IMR-90 (cell line): ENCODE measurements around the gene PRRC2B. TPM values are rescaled to one million over a fixed set of nuclear protein-coding genes. Genes with fewer than 3 reads are reported as not detected.
A peak's percentile ranks its signal among the peaks of the same experiment; 100 is the strongest.

Experiments used
- ATAC-seq: fragments of 200-7000 bp; cut with Tn5 transposase; 2 replicates; pipeline ENCODE4 v1.9.1; 2020; ENCODE audit warnings: low read depth, mild to moderate bottlenecking, moderate library complexity
- Bru-seq: library from RNA; stranded (reverse); fragments of 400-500 nt; gene quantifications from one replicate; lab custom pipeline; 2021; lab: Mats Ljungman, UMichigan
- BruChase-seq, 2 experiments: library from RNA; stranded (reverse); fragments of 400-500 nt; gene quantifications; one replicate each; lab custom pipeline; 2021; lab: Mats Ljungman, UMichigan
- BruUV-seq: library from RNA; stranded (reverse); fragments of 400-500 nt; replicated peaks from 2 replicates; lab custom pipeline; 2021; lab: Mats Ljungman, UMichigan
- CTCF ChIA-PET: fragments of 300-600 bp; formaldehyde crosslinking; extraction: SDS; loops from one replicate; lab custom pipeline; 2021; ENCODE audit warnings: antibody characterized with exemption; lab: Yijun Ruan, JAX
- POLR2A ChIA-PET: fragments of 300-600 bp; sonication (Branson Sonifier 250); formaldehyde crosslinking; loops from one replicate; lab custom pipeline; 2022; ENCODE audit warnings: antibody characterized with exemption; ENCODE audit not compliant: unreplicated experiment; lab: Charles Lee
- DNase-seq: peaks from one replicate; pipeline ENCODE4 v3.0.0; 2013
- H2AFZ ChIP-seq: replicated peaks from 2 replicates; pipeline ENCODE3; 2013; ENCODE audit warnings: low read length, mild to moderate bottlenecking; ENCODE audit not compliant: poor library complexity
- H2AK5ac ChIP-seq: 2 replicates; pipeline ENCODE4 v1.6.1; 2013; ENCODE audit warnings: low read depth, low read length, inconsistent platforms
- H2AK9ac ChIP-seq: replicated peaks from 2 replicates; pipeline ENCODE3; 2013; ENCODE audit warnings: mild to moderate bottlenecking, low read depth, low read length, moderate library complexity; ENCODE audit not compliant: poor library complexity
- H2BK120ac ChIP-seq: 2 replicates; pipeline ENCODE4 v1.6.1; 2013; ENCODE audit warnings: low read depth, low read length, inconsistent platforms
- H2BK15ac ChIP-seq: 3 replicates; pipeline ENCODE4 v1.6.1; 2013; ENCODE audit warnings: low read depth, low read length, inconsistent platforms
- H2BK20ac ChIP-seq: 2 replicates; pipeline ENCODE4 v1.6.1; 2013; ENCODE audit warnings: low read depth, mild to moderate bottlenecking, inconsistent platforms, low read length, moderate library complexity
- H2BK5ac ChIP-seq: 2 replicates; pipeline ENCODE4 v1.6.1; 2013; ENCODE audit warnings: mild to moderate bottlenecking, low read depth, low read length, inconsistent platforms; ENCODE audit not compliant: poor library complexity, severe bottlenecking
- H3K14ac ChIP-seq: replicated peaks from 2 replicates; pipeline ENCODE4 v1.6.1; 2013; ENCODE audit warnings: low read depth, low read length, inconsistent platforms
- H3K18ac ChIP-seq: 2 replicates; pipeline ENCODE4 v1.6.1; 2013; ENCODE audit warnings: low read depth, low read length, control low read depth
- H3K23ac ChIP-seq: 2 replicates; pipeline ENCODE4 v1.6.1; 2013; ENCODE audit warnings: low read depth, low read length, inconsistent platforms
- H3K27ac ChIP-seq: 2 replicates; pipeline ENCODE4 v1.5.1; 2013; ENCODE audit warnings: mild to moderate bottlenecking, control low read depth, low read length; ENCODE audit not compliant: insufficient read depth
- H3K27me3 ChIP-seq: 2 replicates; pipeline ENCODE4 v1.6.1; 2013; ENCODE audit warnings: low read length; ENCODE audit not compliant: control insufficient read depth, insufficient read depth
- H3K36me3 ChIP-seq: 2 replicates; pipeline ENCODE4 v1.6.1; 2013; ENCODE audit warnings: low read length, mixed read lengths; ENCODE audit not compliant: control insufficient read depth, insufficient read depth
- H3K4ac ChIP-seq: 2 replicates; pipeline ENCODE4 v1.6.1; 2013; ENCODE audit warnings: low read depth, low read length, inconsistent platforms
- H3K4me1 ChIP-seq: 2 replicates; pipeline ENCODE4 v1.6.1; 2013; ENCODE audit warnings: low read length, mixed read lengths; ENCODE audit not compliant: control insufficient read depth, insufficient read depth
- H3K4me2 ChIP-seq: 2 replicates; pipeline ENCODE4 v1.6.1; 2013; ENCODE audit warnings: low read depth, mild to moderate bottlenecking, control low read depth, low read length, moderate library complexity
- H3K4me3 ChIP-seq: 2 replicates; pipeline ENCODE4 v1.5.1; 2013; ENCODE audit warnings: low read depth, mild to moderate bottlenecking, control low read depth, low read length, moderate library complexity; ENCODE audit not compliant: insufficient read depth
- H3K56ac ChIP-seq: 2 replicates; pipeline ENCODE4 v1.6.1; 2013; ENCODE audit warnings: low read length, inconsistent platforms; ENCODE audit not compliant: insufficient read depth; ENCODE audit errors: extremely low read depth
- H3K79me1 ChIP-seq, 2 experiments: 2 replicates each; pipeline ENCODE4 v1.6.1; 2013; ENCODE audit warnings: low read length in 2 of 2, inconsistent platforms in 1 of 2, low read depth in 1 of 2
- H3K9ac ChIP-seq: 2 replicates; pipeline ENCODE4 v1.6.1; 2013; ENCODE audit warnings: low read depth, low read length, control low read depth
- H3K9me1 ChIP-seq: 2 replicates; pipeline ENCODE4 v1.6.1; 2013; ENCODE audit warnings: low read length, inconsistent platforms; ENCODE audit not compliant: insufficient read depth
- H3K9me3 ChIP-seq: 2 replicates; pipeline ENCODE4 v1.6.1; 2013; ENCODE audit warnings: low read length; ENCODE audit not compliant: control insufficient read depth, insufficient read depth
- H4K20me1 ChIP-seq: 2 replicates; pipeline ENCODE4 v1.6.1; 2013; ENCODE audit warnings: low read length, inconsistent platforms; ENCODE audit not compliant: insufficient read depth
- H4K5ac ChIP-seq: 2 replicates; pipeline ENCODE4 v1.6.1; 2013; ENCODE audit warnings: mild to moderate bottlenecking, low read depth, low read length, control low read depth
- H4K8ac ChIP-seq, 2 experiments: 2 replicates each; pipeline ENCODE4 v1.6.1; 2013; ENCODE audit warnings: low read depth in 2 of 2, low read length in 2 of 2, control low read depth in 1 of 2, inconsistent platforms in 1 of 2
- H4K91ac ChIP-seq: 2 replicates; pipeline ENCODE4 v1.6.1; 2013; ENCODE audit warnings: low read depth, low read length, inconsistent platforms; ENCODE audit not compliant: insufficient read depth
- CTCF ChIP-seq: conservative IDR thresholded peaks from 2 replicates; pipeline ENCODE4 v1.5.1; 2012; ENCODE audit warnings: mild to moderate bottlenecking, low read depth, low read length, improper control_type of control experiment
- FOS ChIP-seq: fragments of 150-350 bp; IDR thresholded peaks from 2 replicates; pipeline ENCODE4 v1.6.1; 2016; ENCODE audit warnings: low read depth, low read length
- MAZ ChIP-seq: IDR thresholded peaks from 2 replicates; pipeline ENCODE4 v1.6.1; 2012; ENCODE audit warnings: low read depth, mild to moderate bottlenecking, low read length, improper control_type of control experiment, moderate library complexity, borderline replicate concordance
- MXI1 ChIP-seq: IDR thresholded peaks from 2 replicates; pipeline ENCODE4 v1.6.1; 2012; ENCODE audit warnings: low read depth, mild to moderate bottlenecking, low read length, moderate library complexity, borderline replicate concordance
- NFE2L2 ChIP-seq: fragments of 150-350 bp; IDR thresholded peaks from 2 replicates; pipeline ENCODE4 v1.6.1; 2016; ENCODE audit warnings: low read depth, mild to moderate bottlenecking, low read length
- POLR2A ChIP-seq: IDR thresholded peaks from 2 replicates; pipeline ENCODE4 v1.6.1; 2012; ENCODE audit warnings: mild to moderate bottlenecking, low read depth, low read length
- RAD21 ChIP-seq: IDR thresholded peaks from 2 replicates; pipeline ENCODE4 v1.6.1; 2012; ENCODE audit warnings: low read length, improper control_type of control experiment
- RCOR1 ChIP-seq: IDR thresholded peaks from 2 replicates; pipeline ENCODE4 v1.6.1; 2012; ENCODE audit warnings: mild to moderate bottlenecking, low read length, improper control_type of control experiment; ENCODE audit not compliant: insufficient replicate concordance
- SMC3 ChIP-seq: fragments of 150-350 bp; IDR thresholded peaks from 2 replicates; pipeline ENCODE4 v1.6.1; 2016; ENCODE audit warnings: low read depth, mild to moderate bottlenecking, antibody characterized with exemption, low read length, moderate library complexity
- USF2 ChIP-seq: fragments of 150-350 bp; IDR thresholded peaks from 2 replicates; pipeline ENCODE4 v1.6.1; 2017; ENCODE audit warnings: mild to moderate bottlenecking, antibody characterized with exemption, low read length, low read depth
- WGBS, 2 experiments: methylation state at CpG; one replicate each; pipeline versions ENCODE4 v1.1.5 to v1.1.7; 2013; ENCODE audit warnings: missing lambda C conversion rate in 2 of 2; ENCODE audit not compliant: insufficient read length in 1 of 2; ENCODE audit errors: extremely low coverage in 2 of 2; 5-methylcytosine and 5-hydroxymethylcytosine counted together
- dilution Hi-C: fragments of 300-500 bp; cut with HindIII; formaldehyde crosslinking; loops from one replicate; pipeline ENCODE4 v1.14.3; 2018; ENCODE audit warnings: low sequenced_read_pairs; ENCODE audit not compliant: unreplicated experiment
- in situ Hi-C: fragments of 300-500 bp; cut with MboI; formaldehyde crosslinking; loops from 3 replicates; pipeline ENCODE4 v1.14.3; 2019; ENCODE audit warnings: low sequenced_read_pairs, inconsistent platforms, mixed read lengths
- intact Hi-C: fragments of 100-400 bp; cut with micrococcal nuclease; formaldehyde crosslinking; loops from 2 replicates; pipeline ENCODE4 v1.10.0; 2022
- long read RNA-seq: library from polyadenylated mRNA; unstranded; transcript quantifications from one replicate; pipeline ENCODE4 v2.0.0, GENCODE V29; 2021; ENCODE audit not compliant: unreplicated experiment
- polyA plus RNA-seq, 3 experiments: library from polyadenylated mRNA; depleted of rRNA; stranded (reverse); fragments of >200 nt; gene quantifications; 2 replicates each; pipeline ENCODE4 v1.2.3, GENCODE V29; 2012; ENCODE audit warnings: low replicate concordance in 1 of 3
- total RNA-seq: library from RNA; depleted of rRNA; stranded (reverse); fragments of >200 nt; gene quantifications from 2 replicates; pipeline ENCODE4 v1.2.3, GENCODE V29; 2012; rRNA removed

PRRC2B gene
- total RNA-seq, result 19.4 and 22.2 TPM in 2 replicates
- 39.1 and 46.5 TPM in 2 replicates for polyA plus RNA-seq (2012; rRNA removed)
- 26.8 and 31.7 TPM in 2 replicates for polyA plus RNA-seq (2012; cell fraction: cytosol; rRNA removed)
- 111 and 118 TPM in 2 replicates for polyA plus RNA-seq (2012; cell fraction: nucleus; rRNA removed; ENCODE audit: low replicate concordance)
- Bru-seq, nascent RNA, result percentile 95 among the genes with signal in this experiment
- BruChase-seq, experiment 1, labeled RNA remaining after a 6-hour chase, result percentile 97 among the genes with signal in this experiment
- BruChase-seq, experiment 2, labeled RNA remaining after a 2-hour chase, result percentile 96 among the genes with signal in this experiment
- long read RNA-seq, full-length matches to known transcripts, result 3 of 69 reads
- long read RNA-seq, partial matches to known transcripts, result 16 of 69 reads
- long read RNA-seq, other reads (novel, unspliced or antisense), result 50 of 69 reads

- Histone ChIP-seq H2AFZ (peak within 1 kb of the TSS; percentile 81), H3K27ac (peak within 1 kb of the TSS; percentile 60), H3K79me1 (peaks cover 0 to 28% of the 10 kb centered on the region in 2 experiments; a peak in 2 of 4 replicates), H3K27me3 (no peaks in the 10 kb centered on the region), H3K23ac (peak within 1 kb of the TSS; percentile 89; the same call in 1 of the 2 replicates), H3K4me1 (peaks cover 17% of the 10 kb centered on the region), H2BK20ac (peak within 1 kb of the TSS; percentile 51; the same call in 1 of the 2 replicates), H2BK120ac (peak within 1 kb of the TSS; percentile 11; the same call in 1 of the 2 replicates), H3K9me3 (no peaks in the 10 kb centered on the region), H2AK5ac (peak within 1 kb of the TSS; percentile 22), H4K5ac (peak within 1 kb of the TSS; percentile 70), H2BK15ac (0 out of 3 replicates have a peak within 1 kb of the TSS, but pooled peaks have one; percentile 35), H3K56ac (peak within 1 kb of the TSS; percentile 46; the same call in 1 of the 2 replicates), H3K14ac (peak within 1 kb of the TSS; percentile 86), H2AK9ac (peak within 1 kb of the TSS; percentile 98), H4K91ac (peak within 1 kb of the TSS; percentile 70), H3K4ac (peak within 1 kb of the TSS; percentile 80), H3K36me3 (peaks cover 4% of the 10 kb centered on the region), H4K8ac (peak within 1 kb of the TSS; percentile 74 to 76), H3K4me3 (peak within 1 kb of the TSS; percentile 83), H3K18ac (peak within 1 kb of the TSS; percentile 73), H3K9ac (peak within 1 kb of the TSS; percentile 87), H3K4me2 (peak within 1 kb of the TSS; percentile 97), H3K9me1 (peaks cover 13% of the 10 kb centered on the region), H4K20me1 (peaks cover 42% of the 10 kb centered on the region), H2BK5ac (peak within 1 kb of the TSS; percentile 72)
- in situ Hi-C loops, result no loop called here
- DNase-seq (peak; percentile 62), ATAC-seq (peak; percentile 85)
- ChIA-PET CTCF (no interaction called here), POLR2A (no interaction called here)
- intact Hi-C loops, result loop anchor here (2.0 kb wide), 1 partner anchor 39 kb away; no protein-coding TSS in a partner anchor
- TF ChIP-seq MXI1, result 0 out of 2 replicates have a peak, but pooled peaks have one; percentile 20
- no peak for TF ChIP-seq USF2
- no peak for TF ChIP-seq FOS
- peak; percentile 19; the same call in 1 of the 2 replicates for TF ChIP-seq SMC3
- TF ChIP-seq POLR2A, result peak; percentile 81
- peak; percentile 27 for TF ChIP-seq RAD21
- TF ChIP-seq RCOR1, result no peak
- peak; percentile 86; the same call in 1 of the 2 replicates for TF ChIP-seq MAZ
- TF ChIP-seq CTCF, result peak; percentile 57
- TF ChIP-seq NFE2L2, result no peak
- no TSS peak for BruUV-seq
- WGBS, 2 experiments, result no CpG with 5 or more reads among the region's 114 CpGs
- dilution Hi-C loops, result no loop called here
Measured at GRCh38 chr9:131393622-131394463, at the start of gene PRRC2B. TSS of gene PRRC2B (plus strand) at chr9:131394086. CDS start at chr9:131430145, 36,059 bp downstream.
